NCI-H2196 treated with DMSO at 0.1 percent for 48 hours (cell line): ENCODE data around the gene SLC25A18.
"Not testable (repeated sequence)": the region's sequence is repeated elsewhere in the genome, so short reads cannot be mapped to it uniquely, and the experiment has no call there.

Experiments used
- DNase-seq: peaks from one replicate; lab custom pipeline; 2025; ENCODE audit not compliant: unreplicated experiment; lab: John Stamatoyannopoulos, UW

Gene SLC25A18

GRCh38 chr22:17603668-17604067 lies 40.4 kb downstream of the SLC25A18 start:
- no peak for DNase-seq

DNA sequence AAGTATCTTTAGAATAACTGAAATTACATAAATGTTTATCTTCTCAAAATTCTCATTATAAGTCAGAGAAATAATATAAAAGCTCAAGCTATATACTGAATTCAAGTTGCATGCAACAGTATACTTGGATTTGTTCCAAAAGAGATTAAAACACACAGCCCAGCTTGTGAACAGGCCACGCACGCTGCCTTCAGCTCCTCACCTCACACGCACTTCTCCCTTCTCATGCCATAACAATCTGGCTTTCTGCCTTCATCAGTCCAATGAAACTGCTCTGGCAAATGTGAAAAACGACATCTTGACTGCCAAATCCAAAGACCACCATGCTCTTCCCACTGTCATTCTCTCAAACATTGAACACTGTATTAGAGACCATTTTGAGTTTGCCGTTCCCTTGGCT lies 43.2 kb downstream of the SLC25A18 start:
- no peak for DNase-seq

DNA sequence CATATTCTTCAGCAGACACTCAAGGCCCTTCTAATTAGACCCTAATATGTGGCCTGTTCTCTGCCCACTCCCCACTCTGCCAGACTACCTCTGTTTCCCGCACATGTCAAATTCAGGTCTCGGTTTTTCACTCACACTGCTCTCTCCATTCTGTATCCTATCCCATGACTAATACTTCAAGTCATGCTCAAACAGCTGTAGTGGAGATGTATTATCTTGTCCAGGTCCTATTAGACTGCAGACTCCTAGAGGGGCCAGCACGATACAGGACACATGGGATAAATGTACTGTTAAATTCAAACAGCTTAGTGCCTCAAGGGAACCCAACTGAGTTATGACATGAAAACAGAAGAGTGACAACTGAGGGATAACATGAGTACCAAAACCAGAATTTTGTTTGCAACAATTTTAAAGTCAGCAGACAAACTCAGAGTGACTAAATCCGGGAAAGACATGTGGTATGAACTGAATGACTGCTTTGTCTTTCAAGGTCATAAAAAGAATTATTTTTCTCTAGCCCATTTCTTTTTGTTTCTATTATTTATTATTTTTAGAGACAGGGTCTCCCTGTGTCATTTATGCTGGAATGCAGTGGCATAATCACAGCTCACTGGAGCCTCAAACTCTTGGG lies 44.7 kb downstream of the SLC25A18 start:
- no peak for DNase-seq

DNA sequence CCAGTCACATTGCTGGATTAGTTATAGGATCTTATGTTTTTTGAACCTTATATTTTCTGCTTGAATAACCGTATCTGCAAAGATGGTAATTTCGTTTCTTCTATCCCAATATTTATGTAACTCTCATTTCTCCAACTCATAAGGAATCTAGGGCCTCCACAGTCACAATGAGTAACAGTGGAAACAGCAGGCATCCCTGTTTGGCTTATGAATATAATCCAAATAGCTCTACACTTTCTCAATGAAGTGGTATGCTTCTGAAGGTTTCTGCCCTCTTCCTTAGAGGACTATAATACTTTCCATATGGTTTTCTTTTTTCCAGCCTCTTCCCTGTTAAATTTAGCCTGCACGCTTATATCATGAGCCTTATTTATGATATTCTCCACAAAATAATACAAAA lies 48.8 kb downstream of the SLC25A18 start:
- DNase-seq = no peak

DNA sequence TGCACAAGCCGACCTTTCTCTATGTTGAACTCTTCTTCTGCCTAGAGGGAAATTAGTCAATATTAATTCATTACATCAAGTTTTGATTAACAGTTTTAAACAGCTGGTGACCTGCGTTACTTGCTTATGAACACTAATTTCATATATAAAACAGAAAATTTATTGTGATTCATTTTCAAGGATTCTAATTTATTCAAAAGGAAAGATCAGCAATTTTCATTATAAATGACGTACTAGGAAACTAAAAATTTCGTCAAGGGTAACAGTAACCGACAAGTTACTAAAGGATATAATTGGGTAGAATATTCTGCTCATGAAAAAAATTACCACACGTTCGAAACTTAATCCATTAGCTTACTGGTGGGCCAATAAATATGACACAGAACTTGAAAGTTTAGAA lies 50.0 kb downstream of the SLC25A18 start:
- DNase-seq = no peak

- DNase-seq = no peak
Observed at GRCh38 chr22:17627961-17628405, 64.7 kb downstream of the SLC25A18 start.

GRCh38 chr22:17628406-17629172 lies 65.3 kb downstream of the SLC25A18 start, which contains the start of gene ATP6V1E1:
ATP6V1E1 (minus strand) TSS chr22:17628749; CDS start chr22:17628635, 114 bp downstream.
- DNase-seq = peak; percentile 89

DNA sequence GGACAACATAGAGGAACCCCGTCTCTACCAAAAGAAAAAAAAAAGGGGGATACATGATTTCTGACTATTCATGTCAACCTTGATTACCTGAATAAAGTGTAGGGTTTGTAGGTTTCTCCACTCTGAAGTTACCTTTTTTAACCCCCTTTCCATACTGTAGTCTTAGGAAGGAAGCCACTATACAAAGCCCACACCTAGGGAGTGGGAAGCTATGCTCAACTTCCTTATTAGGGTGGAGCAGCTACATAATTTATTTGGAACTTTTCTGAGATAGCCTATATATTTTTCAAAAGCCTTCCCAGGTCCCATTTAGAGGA lies 65.8 kb downstream of the SLC25A18 start:
- DNase-seq = no peak

- no peak for DNase-seq
Observed at GRCh38 chr22:17629641-17630040, 66.3 kb downstream of the SLC25A18 start.

GRCh38 chr22:17631076-17631565 lies 67.8 kb downstream of the SLC25A18 start:
- no peak for DNase-seq

DNA sequence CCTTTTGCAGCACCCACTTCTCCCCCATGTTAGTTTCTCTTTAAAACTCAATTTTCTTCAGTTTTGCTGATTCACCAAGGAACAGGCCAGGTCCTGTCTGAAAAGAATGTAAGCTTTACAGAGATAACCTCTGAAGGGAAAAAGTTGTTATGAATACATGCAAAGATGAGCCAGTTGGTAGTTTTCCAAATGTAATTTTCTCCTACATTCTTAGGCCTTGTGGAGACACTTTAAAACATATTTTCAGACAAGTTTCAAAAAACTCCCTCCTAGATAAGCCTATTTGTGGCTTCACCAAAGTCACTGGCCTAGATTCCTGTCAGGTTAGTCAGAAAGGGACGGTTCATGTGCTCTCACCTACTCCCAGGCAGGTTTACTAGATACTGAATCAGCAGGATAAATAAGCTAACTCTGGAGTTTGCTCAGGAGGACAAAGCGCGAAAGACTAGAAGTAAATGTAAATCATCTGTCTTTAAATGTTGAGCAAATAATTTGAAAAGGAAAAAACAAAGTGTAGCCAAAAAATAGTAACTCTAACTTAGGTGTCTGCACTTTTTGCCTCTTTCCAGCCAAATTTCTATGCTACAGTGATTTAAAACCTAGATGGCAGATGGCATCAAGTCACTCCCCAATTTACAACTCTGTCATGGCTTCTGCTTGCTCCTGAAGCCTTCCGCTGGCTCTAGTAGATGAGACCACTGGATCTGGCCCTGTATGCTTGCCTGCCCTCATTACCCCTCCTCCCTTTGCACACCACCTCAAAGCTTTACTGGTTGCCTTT lies 70.1 kb downstream of the SLC25A18 start:
- DNase-seq = no peak

- DNase-seq = no peak
Observed at GRCh38 chr22:17633998-17634323, 70.7 kb downstream of the SLC25A18 start.

DNA sequence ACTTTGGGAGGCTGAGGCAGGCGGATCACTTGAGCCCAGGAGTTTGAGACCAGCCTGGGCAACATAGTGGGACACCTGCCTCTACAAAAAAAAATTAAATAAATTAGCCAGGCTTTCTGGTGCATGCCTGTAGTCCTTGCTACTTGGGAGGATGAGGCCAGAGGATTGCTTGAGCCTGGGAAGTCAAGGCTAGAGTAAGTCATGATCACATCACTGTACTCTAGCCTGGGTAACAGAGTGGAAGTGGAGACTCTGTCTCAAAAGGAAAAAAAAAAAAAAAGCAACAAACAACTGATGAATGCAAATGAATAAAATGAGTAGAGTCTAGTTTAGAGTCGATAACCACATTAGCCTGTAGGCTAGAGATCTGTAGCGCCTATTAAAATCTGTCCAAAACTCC lies 71.4 kb downstream of the SLC25A18 start:
- no peak for DNase-seq

DNA sequence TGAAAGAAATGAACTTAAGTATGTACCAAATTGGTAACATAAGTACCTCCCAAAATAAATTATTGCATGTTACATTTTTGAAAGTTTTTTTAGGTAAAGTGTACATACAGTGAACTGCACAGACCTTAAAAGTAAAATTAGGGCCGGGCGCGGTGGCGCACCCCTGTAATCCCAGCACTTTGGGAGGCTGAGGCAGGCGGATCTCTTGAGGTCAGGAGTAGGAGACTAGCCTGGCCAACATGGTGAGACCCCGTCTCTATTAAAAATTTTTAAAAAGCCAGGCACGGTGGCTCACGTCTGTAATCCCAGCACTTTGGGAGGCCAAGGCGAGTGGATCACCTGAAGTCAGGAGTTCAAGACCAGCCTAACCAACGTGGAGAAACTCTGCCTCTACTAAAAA lies 73.6 kb downstream of the SLC25A18 start:
- DNase-seq = not testable (repeated sequence)

- no peak for DNase-seq
Observed at GRCh38 chr22:17637490-17638181, 74.3 kb downstream of the SLC25A18 start.

GRCh38 chr22:17638182-17638431 lies 74.8 kb downstream of the SLC25A18 start:
- peak; percentile 82 for DNase-seq

DNA sequence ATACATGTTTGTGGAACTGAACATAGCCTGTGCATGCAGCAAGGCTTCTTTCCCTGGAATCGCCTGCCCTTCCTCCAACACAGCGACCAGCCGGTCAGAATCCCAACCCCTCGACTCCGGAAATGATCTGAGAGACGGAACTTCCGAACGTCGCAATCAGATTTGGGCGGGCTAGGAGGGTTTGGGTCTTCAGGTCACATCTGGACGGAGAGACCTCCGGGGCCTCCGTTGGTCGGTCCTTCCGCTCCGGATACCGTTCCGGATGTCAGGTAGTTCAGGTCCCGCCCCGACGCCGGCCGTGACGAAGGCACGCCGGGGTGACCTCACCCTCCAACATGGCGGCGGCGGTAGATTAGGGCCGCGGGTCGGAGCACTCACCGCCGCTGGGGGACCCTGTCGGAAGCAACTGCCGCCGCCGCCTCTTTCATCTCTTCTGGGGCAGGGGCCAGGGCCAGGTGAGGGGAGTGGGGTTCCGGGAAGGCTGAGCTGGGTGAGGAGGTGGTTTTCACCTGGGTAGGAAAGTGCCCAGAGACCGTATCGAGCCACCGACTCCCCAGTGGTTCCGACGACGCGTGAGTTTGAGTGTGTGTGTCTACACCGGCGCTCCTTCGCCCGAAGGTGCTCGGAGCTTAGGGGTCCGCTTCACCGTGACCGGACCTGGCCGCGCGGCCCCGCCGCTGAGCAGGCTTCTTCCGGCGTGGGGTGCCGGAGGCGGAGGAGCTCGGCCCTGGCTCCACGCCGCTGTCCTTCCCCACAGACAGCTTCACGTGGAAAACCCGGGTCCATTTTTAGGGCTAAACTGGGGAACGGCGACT lies 75.3 kb downstream of the SLC25A18 start, which contains the start of gene BCL2L13:
TSS of gene BCL2L13 (plus strand) at position 326 of the 815 bp plus-strand sequence. CDS start 16,955 bp downstream, outside the sequence.
- DNase-seq = peak; percentile 89

- DNase-seq = peak; percentile 10
Observed at GRCh38 chr22:17639247-17639741, 76.0 kb downstream of the SLC25A18 start.
